Osteoblast (primary cell): ENCODE results near the gene CLDN17. TPM values are rescaled to one million over a fixed set of nuclear protein-coding genes. Genes with fewer than 3 reads are reported as not detected.

Experiments
- DNase-seq: peaks from one replicate; pipeline ENCODE4 v3.0.0; 2011; ENCODE audit warnings: low spot score, mixed read lengths; ENCODE audit not compliant: insufficient read length; ENCODE audit errors: missing footprints
- H2AFZ ChIP-seq: 2 replicates; pipeline ENCODE4 v1.6.0; 2011; ENCODE audit warnings: mild to moderate bottlenecking, low read length
- H3K27ac ChIP-seq: 2 replicates; pipeline ENCODE4 v1.5.1; 2011; ENCODE audit warnings: mild to moderate bottlenecking, low read depth, low read length, moderate library complexity
- H3K27me3 ChIP-seq: 2 replicates; pipeline ENCODE4 v1.6.0; 2012; ENCODE audit warnings: mild to moderate bottlenecking, control low read depth, inconsistent platforms, low read length, moderate library complexity; ENCODE audit not compliant: insufficient read depth
- H3K36me3 ChIP-seq: 2 replicates; pipeline ENCODE4 v1.5.1; 2011; ENCODE audit warnings: mild to moderate bottlenecking, low read length, control low read depth, moderate library complexity; ENCODE audit not compliant: insufficient read depth
- H3K4me1 ChIP-seq: 2 replicates; pipeline ENCODE4 v1.5.1; 2011; ENCODE audit warnings: mild to moderate bottlenecking, low read length, control low read depth, moderate library complexity; ENCODE audit not compliant: insufficient read depth
- H3K4me2 ChIP-seq: 2 replicates; pipeline ENCODE4 v1.6.0; 2011; ENCODE audit warnings: mild to moderate bottlenecking, low read length; ENCODE audit not compliant: insufficient read depth
- H3K4me3 ChIP-seq: fragments of 200-600 bp; sonication (generic); 3 replicates; pipeline ENCODE4 v1.5.1; 2012; ENCODE audit warnings: mild to moderate bottlenecking, low read length, inconsistent platforms; ENCODE audit not compliant: insufficient read depth
- H3K79me2 ChIP-seq: 2 replicates; pipeline ENCODE4 v1.6.0; 2012; ENCODE audit warnings: mild to moderate bottlenecking, low read length, control low read depth, inconsistent platforms; ENCODE audit not compliant: insufficient read depth
- H3K9me3 ChIP-seq: 2 replicates; pipeline ENCODE4 v1.5.1; 2011; ENCODE audit warnings: low read depth, low read length, control low read depth
- H4K20me1 ChIP-seq: 2 replicates; pipeline ENCODE4 v1.6.0; 2012; ENCODE audit warnings: mild to moderate bottlenecking, low read length, control low read depth; ENCODE audit not compliant: insufficient read depth
- CTCF ChIP-seq: IDR thresholded peaks from 2 replicates; pipeline ENCODE4 v1.5.1; 2011; ENCODE audit warnings: mild to moderate bottlenecking, low read depth, low read length, moderate library complexity; ENCODE audit errors: extremely low read depth
- total RNA-seq: library from RNA; depleted of rRNA; stranded (reverse); fragments of >200 nt; gene quantifications from 2 replicates; pipeline ENCODE4 v1.2.3, GENCODE V29; 2012

CLDN17 gene
- total RNA-seq, 1 donor = not detected

- Histone ChIP-seq H4K20me1 (no peaks in the 10 kb centered on the region), H3K4me2 (no peak overlapping the region), H3K4me3 (no peak overlapping the region), H3K9me3 (peaks cover 3% of the 10 kb centered on the region), H3K79me2 (no peaks in the 10 kb centered on the region), H3K36me3 (no peaks in the 10 kb centered on the region), H2AFZ (no peak overlapping the region), H3K27me3 (no peaks in the 10 kb centered on the region), H3K4me1 (no peaks in the 10 kb centered on the region), H3K27ac (no peak overlapping the region)
- no peak for DNase-seq
- TF ChIP-seq CTCF = no peak
Observed at GRCh38 chr21:30129246-30129645, 37.4 kb downstream of the CLDN17 start.

- no peak overlapping the region for H2AFZ ChIP-seq
- H4K20me1 ChIP-seq = no peaks in the 10 kb centered on the region
- H3K36me3 ChIP-seq = no peaks in the 10 kb centered on the region
- no peak for TF ChIP-seq CTCF
- H3K4me3 ChIP-seq = no peak overlapping the region
- no peak overlapping the region for H3K4me2 ChIP-seq
- H3K27ac ChIP-seq = no peak overlapping the region
- no peaks in the 10 kb centered on the region for H3K9me3 ChIP-seq
- H3K4me1 ChIP-seq = no peaks in the 10 kb centered on the region
- no peaks in the 10 kb centered on the region for H3K27me3 ChIP-seq
- H3K79me2 ChIP-seq = no peaks in the 10 kb centered on the region
- no peak for DNase-seq
Observed at GRCh38 chr21:30126576-30126975, 40.0 kb downstream of the CLDN17 start.

GRCh38 chr21:30117631-30118030, 49.0 kb downstream of the CLDN17 start:
- Histone ChIP-seq H3K79me2 (no peaks in the 10 kb centered on the region), H3K27me3 (no peaks in the 10 kb centered on the region), H3K27ac (no peak overlapping the region), H3K4me2 (no peak overlapping the region), H2AFZ (no peak overlapping the region), H3K4me1 (no peaks in the 10 kb centered on the region), H4K20me1 (no peaks in the 10 kb centered on the region), H3K36me3 (no peaks in the 10 kb centered on the region), H3K4me3 (no peak overlapping the region), H3K9me3 (no peaks in the 10 kb centered on the region)
- TF ChIP-seq CTCF = no peak
- no peak for DNase-seq

- H3K27ac ChIP-seq = no peak overlapping the region
- H2AFZ ChIP-seq = no peak overlapping the region
- no peak for TF ChIP-seq CTCF
- no peak overlapping the region for H3K4me3 ChIP-seq
- H3K36me3 ChIP-seq = no peaks in the 10 kb centered on the region
- no peaks in the 10 kb centered on the region for H3K4me1 ChIP-seq
- H3K4me2 ChIP-seq = no peak overlapping the region
- H3K9me3 ChIP-seq = no peaks in the 10 kb centered on the region
- no peak for DNase-seq
- no peaks in the 10 kb centered on the region for H3K79me2 ChIP-seq
- H3K27me3 ChIP-seq = no peaks in the 10 kb centered on the region
- no peaks in the 10 kb centered on the region for H4K20me1 ChIP-seq
Observed at GRCh38 chr21:30116479-30116878, 50.1 kb downstream of the CLDN17 start.

Other genes with a start within 250 kb of the CLDN17 start
- under 0.01 TPM in 1 of 2 replicates, not detected in the other for gene GRIK1, start 226.8 kb downstream of the CLDN17 start, total RNA-seq
- not detected in 2 replicates for gene CLDN8, start 49.3 kb upstream of the CLDN17 start, total RNA-seq
- gene KRTAP24-1, start 116.1 kb upstream of the CLDN17 start, total RNA-seq = not detected in 2 replicates
- not detected in 2 replicates for gene KRTAP25-1, start 122.7 kb upstream of the CLDN17 start, total RNA-seq
- not detected in 2 replicates for gene KRTAP26-1, start 153.5 kb upstream of the CLDN17 start, total RNA-seq
- gene KRTAP27-1, start 170.9 kb upstream of the CLDN17 start, total RNA-seq = not detected in 2 replicates
- not detected in 2 replicates for gene KRTAP23-1, start 181.8 kb upstream of the CLDN17 start, total RNA-seq
- not detected in 2 replicates for gene KRTAP13-2, start 205.5 kb upstream of the CLDN17 start, total RNA-seq
- not detected in 2 replicates for gene KRTAP13-1, start 229.2 kb upstream of the CLDN17 start, total RNA-seq